GM18498 (cell line): ENCODE measurements around the gene BMP6.
A peak's percentile ranks its signal among the peaks of the same experiment; 100 is the strongest.

Source experiments
- ATAC-seq: cut with Tn5 transposase; IDR thresholded peaks from one replicate; pipeline ENCODE4 v1.9.1; 2021; ENCODE audit warnings: mild to moderate bottlenecking, moderate library complexity; ENCODE audit not compliant: unreplicated experiment

Gene BMP6

GRCh38 chr6:7901056-7901455, 175.2 kb downstream of the BMP6 start:
- no peak for ATAC-seq

- ATAC-seq: no peak
Measured at GRCh38 chr6:7901780-7902179, 175.9 kb downstream of the BMP6 start.

DNA sequence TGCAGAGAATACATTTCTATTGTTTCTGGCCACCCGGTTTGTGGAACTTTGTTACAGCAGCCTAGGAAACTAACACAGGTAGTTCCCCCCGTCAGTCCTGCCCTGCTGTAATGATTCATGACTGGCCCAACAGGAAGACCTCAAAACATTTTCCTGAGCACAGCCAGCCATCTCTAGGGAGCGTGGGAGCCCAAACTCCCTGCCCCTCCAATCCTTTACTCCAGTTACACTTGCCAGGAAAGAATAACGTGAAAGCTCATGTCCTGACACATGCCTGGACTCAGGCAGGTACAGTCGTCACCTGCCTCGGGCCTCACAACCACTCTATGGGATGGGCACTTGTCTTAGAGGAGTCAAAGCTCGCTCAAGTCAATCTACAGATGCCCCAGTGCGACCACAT, 176.3 kb downstream of the BMP6 start:
- no peak for ATAC-seq

DNA sequence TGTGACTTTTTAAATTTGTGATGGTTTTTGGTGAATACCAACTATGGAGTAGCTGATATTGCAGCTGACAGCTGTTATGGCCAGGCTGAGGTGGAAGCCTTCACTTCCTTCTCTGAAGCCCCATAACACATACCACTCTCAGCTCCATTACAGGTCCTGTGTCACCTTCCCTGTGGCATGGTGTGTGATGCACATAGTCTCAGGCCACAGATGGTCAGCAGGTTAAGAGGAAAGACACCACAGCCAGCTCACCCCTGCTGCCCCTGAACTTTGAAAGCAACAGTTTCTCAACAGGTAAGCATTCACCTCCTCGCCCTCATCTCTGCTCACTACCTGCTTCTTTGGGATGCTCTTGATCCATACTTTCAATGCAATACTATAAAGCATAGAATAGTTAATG, 177.0 kb downstream of the BMP6 start:
- no peak for ATAC-seq

- no peak for ATAC-seq
Measured at GRCh38 chr6:7903673-7904072, 177.8 kb downstream of the BMP6 start.

GRCh38 chr6:7904654-7905319, 178.9 kb downstream of the BMP6 start:
- no peak for ATAC-seq

GRCh38 chr6:7905416-7905815, 179.5 kb downstream of the BMP6 start:
- no peak for ATAC-seq

DNA sequence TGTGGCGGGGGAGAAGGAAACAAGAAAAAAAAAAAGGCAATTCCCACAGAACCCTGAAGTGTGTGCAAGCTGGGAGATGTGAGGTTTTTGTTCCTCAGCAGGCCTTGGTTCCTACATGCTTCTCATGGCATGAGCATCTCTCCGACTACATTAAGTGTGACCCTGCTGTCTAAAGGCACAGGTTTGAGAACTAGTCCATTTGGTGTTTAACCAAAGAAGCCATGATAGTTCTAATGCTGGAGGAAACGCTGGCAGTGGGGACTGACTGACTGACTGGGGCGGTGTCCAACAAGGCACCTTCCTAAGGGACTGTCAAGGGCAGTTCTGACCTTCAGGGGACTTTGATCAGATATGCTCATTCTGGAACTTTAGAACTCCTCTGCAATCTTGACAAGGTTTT, 180.8 kb downstream of the BMP6 start:
- ATAC-seq: no peak

DNA sequence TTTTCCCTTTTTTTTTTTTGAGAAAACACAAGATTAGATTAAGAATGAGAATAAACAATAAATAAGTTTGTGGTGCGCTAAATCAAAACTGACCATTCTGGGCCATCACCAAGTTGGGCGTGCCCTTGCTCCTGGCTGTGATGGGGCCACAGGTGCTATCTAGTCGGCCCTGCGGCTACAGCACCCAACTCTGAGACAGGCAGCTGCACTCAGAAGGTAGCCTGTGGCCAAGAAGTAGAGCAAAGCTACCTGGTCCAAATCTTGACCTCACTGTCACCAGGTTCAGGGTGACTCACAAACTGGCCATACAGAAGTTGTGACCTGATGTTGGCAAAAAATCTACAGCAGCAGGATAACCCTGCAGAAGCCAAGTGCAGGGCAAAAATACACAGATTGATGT, 181.3 kb downstream of the BMP6 start:
- no peak for ATAC-seq

- peak; percentile 38 for ATAC-seq
Measured at GRCh38 chr6:7909323-7910276, 183.7 kb downstream of the BMP6 start.

DNA sequence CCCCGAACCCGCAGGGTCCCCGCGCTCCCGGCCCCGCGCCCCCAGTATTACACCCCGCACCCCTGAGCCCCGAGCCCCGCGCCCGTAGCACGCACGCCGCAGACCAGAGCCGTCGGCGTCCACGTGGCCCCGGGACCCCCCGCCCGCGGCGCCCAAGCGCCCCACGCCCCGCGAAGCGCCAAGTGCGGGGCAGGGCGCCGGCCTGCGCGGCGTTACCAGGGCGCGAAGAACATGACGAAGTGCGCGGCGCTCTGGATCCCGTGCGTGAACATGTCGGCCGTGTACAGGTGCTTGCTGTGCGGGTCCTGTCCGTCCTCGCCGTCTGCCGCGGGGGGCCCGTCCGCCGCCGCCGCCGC, 184.4 kb downstream of the BMP6 start:
- ATAC-seq: peak; percentile 19

DNA sequence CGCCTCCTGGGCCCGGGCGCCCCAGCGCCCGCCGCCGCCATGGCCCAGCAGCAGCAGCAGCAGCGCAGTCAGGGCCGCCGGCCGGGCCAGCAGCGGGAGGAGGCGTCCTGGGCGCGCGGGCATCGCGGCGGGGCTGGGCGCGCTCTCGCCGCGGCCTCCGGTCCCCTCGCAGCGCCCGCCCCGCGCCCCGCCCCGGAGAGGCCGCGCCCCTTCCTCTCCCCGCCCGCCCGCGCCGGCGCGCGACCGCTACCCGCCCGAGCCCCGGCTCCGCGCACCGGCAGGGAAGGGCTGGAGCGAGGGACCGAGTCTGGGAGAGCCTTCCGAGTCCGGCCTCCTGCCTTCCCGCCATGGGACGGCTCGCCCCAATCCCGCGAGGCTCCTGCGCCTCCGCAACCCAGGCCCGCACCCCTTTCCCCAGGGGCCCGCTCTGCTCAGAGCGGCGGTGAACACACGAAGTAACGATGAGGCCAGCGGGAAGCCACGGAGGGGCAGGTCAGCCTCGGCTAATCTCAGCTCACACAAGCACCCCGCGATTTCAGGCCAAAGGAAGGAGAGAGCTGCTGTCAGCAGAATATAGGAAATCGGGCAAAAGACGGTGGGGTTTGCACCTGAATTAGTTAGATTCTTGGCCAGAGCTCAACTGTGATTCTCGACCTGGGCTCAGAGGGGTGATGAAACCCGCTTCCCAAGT, 184.9 kb downstream of the BMP6 start, which contains the start of gene TXNDC5:
TSS of gene TXNDC5 (minus strand) at position 135 of the 691 bp plus-strand sequence. CDS start at position 123, 12 bp downstream.
- ATAC-seq: peak; percentile 74

DNA sequence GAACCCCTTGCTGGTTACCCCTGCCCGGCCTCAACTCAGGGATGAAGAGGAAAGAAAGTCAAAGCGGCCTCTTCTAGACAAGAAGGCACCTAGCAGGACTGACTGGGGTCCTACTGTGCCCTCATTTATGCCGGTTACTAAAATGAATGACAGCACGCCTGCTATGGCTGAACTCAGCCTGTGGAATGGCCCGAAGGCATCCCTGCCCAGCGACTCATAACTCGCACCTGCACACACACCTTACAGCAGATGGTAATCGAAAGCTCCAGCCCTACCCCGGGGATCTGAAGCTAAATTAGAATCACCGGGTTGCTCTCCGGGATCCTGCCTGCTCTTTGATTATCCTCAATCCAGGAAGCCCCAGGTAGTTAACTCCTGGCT, 185.4 kb downstream of the BMP6 start:
- ATAC-seq: no peak

GRCh38 chr6:7912024-7912423, 186.1 kb downstream of the BMP6 start:
- no peak for ATAC-seq

DNA sequence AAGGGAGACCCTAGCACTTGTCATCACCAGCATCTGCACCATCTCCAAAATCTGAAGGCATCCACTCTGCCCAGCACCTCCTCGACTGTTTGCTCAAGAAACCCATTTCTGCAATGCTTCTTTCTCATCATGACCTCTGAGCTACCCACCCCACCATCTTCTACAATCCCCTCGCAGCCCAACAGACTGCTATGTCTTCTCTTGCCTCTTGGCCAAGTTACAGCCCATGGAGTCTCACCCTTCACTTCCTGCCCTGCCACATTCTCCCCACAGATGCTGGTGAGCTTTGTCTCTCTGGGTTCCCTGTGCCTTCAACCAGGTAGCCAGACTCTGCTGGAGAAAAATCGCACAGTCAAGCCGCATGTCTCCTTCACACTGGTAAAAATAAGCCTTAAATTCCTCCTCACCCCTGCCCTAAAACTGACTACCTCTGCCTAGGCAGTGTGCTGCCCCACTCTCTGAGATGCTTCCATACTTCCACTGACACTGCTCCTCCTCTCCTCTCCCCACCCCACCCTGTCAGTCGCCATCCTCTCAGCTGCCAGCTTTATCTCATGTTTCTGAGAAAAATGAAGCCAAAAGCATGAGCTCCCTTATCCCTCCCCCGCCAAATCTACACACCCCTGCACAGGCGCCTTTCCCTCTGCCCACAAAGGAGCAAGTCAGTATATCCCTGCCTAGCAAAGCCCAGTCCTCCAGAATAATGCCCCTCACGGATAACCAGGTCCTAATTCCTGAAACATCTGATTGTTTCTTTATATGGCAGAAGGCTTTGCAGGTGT, 187.0 kb downstream of the BMP6 start:
- no peak for ATAC-seq

GRCh38 chr6:7914311-7914710, 188.4 kb downstream of the BMP6 start:
- ATAC-seq: no peak

GRCh38 chr6:7914991-7915789, 189.3 kb downstream of the BMP6 start:
- ATAC-seq: no peak

- peak; percentile 79 for ATAC-seq
Measured at GRCh38 chr6:7916959-7917358, 191.1 kb downstream of the BMP6 start.

DNA sequence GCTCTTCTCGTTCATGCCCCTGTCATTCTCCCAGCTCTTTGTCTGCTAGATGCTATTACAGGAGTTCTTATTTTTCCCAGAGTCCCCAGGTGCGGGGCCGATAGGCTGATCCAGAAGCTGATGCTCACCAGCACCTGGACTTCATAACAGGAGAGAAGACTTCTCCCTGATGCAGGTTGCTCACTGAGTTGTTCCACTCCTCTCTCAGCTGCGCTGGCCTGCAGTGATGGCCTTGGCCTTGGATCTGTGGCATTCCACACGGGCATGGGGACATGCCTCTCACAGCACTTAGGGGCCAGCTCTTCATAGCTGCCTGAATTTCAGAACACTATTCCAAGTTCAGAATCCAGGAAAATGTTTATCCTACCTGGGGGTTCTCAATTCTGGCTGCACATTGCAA, 191.8 kb downstream of the BMP6 start:
- peak; percentile 1 for ATAC-seq

DNA sequence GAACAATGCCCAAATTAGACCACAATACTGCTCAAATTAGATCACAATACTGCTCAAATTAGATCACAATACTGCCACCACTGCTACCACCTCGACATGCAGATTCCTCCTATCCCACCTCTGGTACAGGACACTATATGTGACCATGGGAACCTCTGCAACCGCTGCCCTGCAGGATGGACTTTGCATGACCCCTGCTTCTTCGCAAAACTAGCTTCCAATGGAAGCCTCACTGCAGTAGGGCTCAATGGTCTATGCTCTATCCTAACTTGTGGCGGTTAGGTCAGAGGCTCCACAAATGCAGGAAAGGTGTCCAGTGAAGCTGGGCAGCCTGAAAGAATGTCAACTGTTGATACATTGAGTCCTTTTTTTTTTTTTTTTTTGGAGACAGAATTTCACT, 192.5 kb downstream of the BMP6 start:
- no peak for ATAC-seq
